GM23338 (cell line): ENCODE data around the gene SLC40A1. TPM values are rescaled to one million over a fixed set of nuclear protein-coding genes. Genes with fewer than 3 reads are reported as not detected.

ENCODE experiments used
- ATAC-seq: fragments of 200-7000 bp; cut with Tn5 transposase; 3 replicates; pipeline ENCODE4 v1.9.1; 2020
- DNase-seq: peaks from one replicate; pipeline ENCODE4 v3.0.0-alpha.2; 2015; ENCODE audit warnings: low spot score
- H2AFZ ChIP-seq: fragments of 200-600 bp; sonication (generic); 2 replicates; pipeline ENCODE4 v1.8.0; 2016; ENCODE audit warnings: antibody characterized with exemption, mild to moderate bottlenecking, moderate library complexity
- H3F3A ChIP-seq: fragments of 200-600 bp; sonication (generic); replicated peaks from 2 replicates; pipeline ENCODE4 v1.8.0; 2017; ENCODE audit warnings: antibody characterized with exemption, mixed run types, low read depth
- H3K27ac ChIP-seq: fragments of 200-600 bp; sonication (generic); 2 replicates; pipeline ENCODE4 v1.6.1; 2016; ENCODE audit warnings: low read depth
- H3K27me3 ChIP-seq: fragments of 200-600 bp; sonication (generic); 2 replicates; pipeline ENCODE4 v1.8.0; 2016; ENCODE audit warnings: mild to moderate bottlenecking, mixed run types, moderate library complexity; ENCODE audit not compliant: insufficient read depth
- H3K36me3 ChIP-seq: fragments of 200-600 bp; sonication (generic); 2 replicates; pipeline ENCODE4 v1.8.0; 2016; ENCODE audit warnings: mild to moderate bottlenecking; ENCODE audit not compliant: insufficient read depth
- H3K4me1 ChIP-seq: fragments of 200-600 bp; sonication (generic); 2 replicates; pipeline ENCODE4 v1.8.0; 2016; ENCODE audit warnings: mild to moderate bottlenecking, moderate library complexity; ENCODE audit not compliant: insufficient read depth
- H3K4me2 ChIP-seq: fragments of 200-600 bp; sonication (generic); 2 replicates; pipeline ENCODE4 v1.7.1; 2017; ENCODE audit warnings: mixed run types
- H3K4me3 ChIP-seq: fragments of 200-600 bp; sonication (generic); 2 replicates; pipeline ENCODE4 v1.6.1; 2016; ENCODE audit warnings: mixed run types
- H3K79me2 ChIP-seq: fragments of 200-600 bp; sonication (generic); replicated peaks from 2 replicates; pipeline ENCODE4 v1.8.0; 2017; ENCODE audit warnings: mild to moderate bottlenecking; ENCODE audit not compliant: insufficient read depth
- H3K9me2 ChIP-seq: fragments of 200-600 bp; sonication (generic); 2 replicates; pipeline ENCODE4 v1.8.0; 2017; ENCODE audit not compliant: insufficient read depth
- H4K20me1 ChIP-seq: fragments of 200-600 bp; sonication (generic); replicated peaks from 2 replicates; pipeline ENCODE4 v1.8.0; 2017; ENCODE audit warnings: mild to moderate bottlenecking; ENCODE audit not compliant: insufficient read depth
- H3K27ac Mint-ChIP-seq: 2 replicates; pipeline ENCODE4 v1.8.0; 2020; ENCODE audit warnings: inconsistent platforms, mild to moderate bottlenecking, moderate library complexity, mixed read lengths
- H3K27me3 Mint-ChIP-seq: 3 replicates; pipeline ENCODE4 v1.8.0; 2022; ENCODE audit warnings: low read depth, mild to moderate bottlenecking, moderate library complexity, mixed read lengths, inconsistent platforms; ENCODE audit not compliant: insufficient read depth, poor library complexity
- H3K36me3 Mint-ChIP-seq: 3 replicates; pipeline ENCODE4 v1.8.0; 2021; ENCODE audit warnings: low read depth, mild to moderate bottlenecking, inconsistent platforms, moderate library complexity, mixed read lengths
- H3K4me1 Mint-ChIP-seq: 3 replicates; pipeline ENCODE4 v1.8.0; 2020; ENCODE audit warnings: mild to moderate bottlenecking, inconsistent platforms, mixed read lengths
- H3K4me3 Mint-ChIP-seq: 3 replicates; pipeline ENCODE4 v1.8.0; 2021; ENCODE audit warnings: moderate library complexity, mild to moderate bottlenecking, inconsistent platforms, mixed read lengths
- H3K9me3 Mint-ChIP-seq: 3 replicates; pipeline ENCODE4 v1.8.0; 2020; ENCODE audit warnings: moderate library complexity, mild to moderate bottlenecking, inconsistent platforms, mixed read lengths
- CREB1 ChIP-seq: fragments of 250-450 bp; sonication (Bioruptor Pico); IDR thresholded peaks from 2 replicates; pipeline ENCODE4 v1.5.0; 2020; ENCODE audit warnings: low read depth, mild to moderate bottlenecking, moderate library complexity
- EZH2 ChIP-seq: fragments of 200-600 bp; sonication (generic); IDR thresholded peaks from one replicate; pipeline ENCODE4 v1.8.0; 2017; ENCODE audit warnings: antibody characterized with exemption, mild to moderate bottlenecking, low read depth; ENCODE audit not compliant: unreplicated experiment
- NANOG ChIP-seq: IDR thresholded peaks from 2 replicates; pipeline ENCODE4 v1.6.1; 2016; ENCODE audit warnings: antibody characterized with exemption, borderline replicate concordance
- POLR2AphosphoS5 ChIP-seq: IDR thresholded peaks from 2 replicates; pipeline ENCODE4 v1.6.1; 2016; ENCODE audit warnings: antibody characterized with exemption, low read depth
- STAT1 ChIP-seq: IDR thresholded peaks from one replicate; pipeline ENCODE4 v1.6.1; 2016; ENCODE audit warnings: antibody characterized with exemption; ENCODE audit not compliant: unreplicated experiment
- ZNF114 ChIP-seq: fragments of 250-450 bp; sonication (Bioruptor Pico); IDR thresholded peaks from 2 replicates; pipeline ENCODE4 v1.5.0; 2020; ENCODE audit warnings: mild to moderate bottlenecking, moderate library complexity
- ZNF331 ChIP-seq: fragments of 250-450 bp; sonication (Bioruptor Pico); IDR thresholded peaks from 2 replicates; pipeline ENCODE4 v1.5.0; 2020; ENCODE audit warnings: low read depth, mild to moderate bottlenecking, moderate library complexity
- polyA plus RNA-seq: library from polyadenylated mRNA; unstranded; fragments of >200 nt; fragmentation: Nextera tagmentation; extraction: Ambion mirVana; gene quantifications from 2 replicates; pipeline ENCODE4 v1.2.1, GENCODE V29; 2016
- total RNA-seq: library from RNA; depleted of rRNA; stranded (reverse); fragments of >200 nt; shearing (Covaris generic); gene quantifications from 2 replicates; pipeline ENCODE4 v1.2.3, GENCODE V29; 2014
- TF ChIP-seq, protein P1 (sequence below), 2 experiments: fragments of 200-600 bp in 1 of 2; sonication (generic) in 1 of 2; conservative IDR thresholded peaks; 2 replicates each; pipeline versions ENCODE4 v1.5.1 to v1.6.1; 2016 to 2017; ENCODE audit warnings: antibody characterized with exemption in 2 of 2, low read depth in 2 of 2, mild to moderate bottlenecking in 2 of 2, moderate library complexity in 1 of 2
- TF ChIP-seq, protein P2 (sequence below): IDR thresholded peaks from 2 replicates; pipeline ENCODE4 v1.6.1; 2016; ENCODE audit warnings: antibody characterized with exemption

The SLC40A1 gene
- total and polyA plus RNA-seq, 2 experiments from 2014 or later, result 0.08 TPM; not detected in 1

DNA sequence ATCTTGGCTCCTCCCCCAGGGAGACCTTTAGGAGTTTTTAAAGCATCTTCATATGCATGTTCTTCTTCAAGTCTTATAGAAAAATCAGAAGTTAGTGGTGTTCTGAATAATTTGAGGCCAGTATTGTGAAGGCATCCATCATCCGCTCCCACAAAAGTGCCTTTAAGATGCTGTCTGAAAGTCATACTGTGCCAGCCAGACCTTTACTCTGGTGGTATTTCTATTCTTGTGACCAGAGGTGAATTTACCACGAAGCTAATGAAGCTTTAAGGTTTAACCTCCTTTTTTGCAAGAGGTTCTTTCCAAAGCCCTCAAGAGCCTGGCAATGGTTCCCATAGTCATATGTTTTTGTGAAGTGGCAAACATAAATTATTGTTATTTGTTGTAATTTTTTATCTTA is 54.3 kb downstream of the SLC40A1 start:
- no peak overlapping the region for H3K4me2 ChIP-seq
- H3K27me3 ChIP-seq, result no peaks in the 10 kb centered on the region
- TF ChIP-seq, protein P1, sequence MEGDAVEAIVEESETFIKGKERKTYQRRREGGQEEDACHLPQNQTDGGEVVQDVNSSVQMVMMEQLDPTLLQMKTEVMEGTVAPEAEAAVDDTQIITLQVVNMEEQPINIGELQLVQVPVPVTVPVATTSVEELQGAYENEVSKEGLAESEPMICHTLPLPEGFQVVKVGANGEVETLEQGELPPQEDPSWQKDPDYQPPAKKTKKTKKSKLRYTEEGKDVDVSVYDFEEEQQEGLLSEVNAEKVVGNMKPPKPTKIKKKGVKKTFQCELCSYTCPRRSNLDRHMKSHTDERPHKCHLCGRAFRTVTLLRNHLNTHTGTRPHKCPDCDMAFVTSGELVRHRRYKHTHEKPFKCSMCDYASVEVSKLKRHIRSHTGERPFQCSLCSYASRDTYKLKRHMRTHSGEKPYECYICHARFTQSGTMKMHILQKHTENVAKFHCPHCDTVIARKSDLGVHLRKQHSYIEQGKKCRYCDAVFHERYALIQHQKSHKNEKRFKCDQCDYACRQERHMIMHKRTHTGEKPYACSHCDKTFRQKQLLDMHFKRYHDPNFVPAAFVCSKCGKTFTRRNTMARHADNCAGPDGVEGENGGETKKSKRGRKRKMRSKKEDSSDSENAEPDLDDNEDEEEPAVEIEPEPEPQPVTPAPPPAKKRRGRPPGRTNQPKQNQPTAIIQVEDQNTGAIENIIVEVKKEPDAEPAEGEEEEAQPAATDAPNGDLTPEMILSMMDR (conservative IDR thresholded peaks at IDR 0.05; ENCODE audit: low read depth in 2 of 2), result no peak
- TF ChIP-seq NANOG (no peak), CREB1 (CRISPR knock-in tag) (no peak)
- H3K79me2 ChIP-seq, result no peaks in the 10 kb centered on the region
- H3K27me3 Mint-ChIP-seq, result peaks cover under 1% of the 10 kb centered on the region
- no peaks in the 10 kb centered on the region for H3K36me3 Mint-ChIP-seq
- no peaks in the 10 kb centered on the region for H3K9me3 Mint-ChIP-seq
- H2AFZ ChIP-seq, result no peak overlapping the region
- no peaks in the 10 kb centered on the region for H3K36me3 ChIP-seq
- H3K4me1 Mint-ChIP-seq, result no peaks in the 10 kb centered on the region
- H3K4me3 ChIP-seq, result no peak overlapping the region
- ATAC-seq, result no peak
- DNase-seq, result no peak
- no peaks in the 10 kb centered on the region; the same call in 1 of the 2 replicates for H4K20me1 ChIP-seq
- H3K9me2 ChIP-seq, result no peaks in the 10 kb centered on the region
- H3K4me3 Mint-ChIP-seq, result no peak overlapping the region
- H3F3A ChIP-seq, result no peaks in the 10 kb centered on the region
- H3K27ac ChIP-seq, result no peak overlapping the region
- H3K27ac Mint-ChIP-seq, result no peak overlapping the region
- H3K4me1 ChIP-seq, result no peaks in the 10 kb centered on the region

DNA sequence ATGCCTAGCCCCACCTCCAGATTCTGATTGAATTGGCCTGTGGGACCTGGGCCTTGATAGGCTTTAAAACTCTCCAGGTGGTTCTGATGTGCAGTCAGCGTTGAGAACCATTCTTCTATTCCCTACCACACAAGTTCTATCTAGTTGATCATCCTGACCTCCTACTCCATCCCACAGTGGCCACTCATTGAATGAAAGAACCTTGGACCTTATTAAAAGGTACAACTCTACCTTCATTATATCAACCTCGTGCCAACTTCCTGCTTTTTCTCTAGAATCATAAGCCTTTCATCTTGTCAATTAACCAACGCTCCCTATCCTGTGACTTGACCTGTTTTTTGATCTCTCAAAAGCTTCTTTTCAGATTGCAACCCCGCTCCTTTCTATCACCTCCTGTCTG is 55.8 kb downstream of the SLC40A1 start:
- H3K27me3 ChIP-seq, result no peaks in the 10 kb centered on the region
- no peaks in the 10 kb centered on the region for H3K4me1 ChIP-seq
- no peak for TF ChIP-seq STAT1
- H3K4me3 Mint-ChIP-seq, result no peak overlapping the region
- no peak overlapping the region for H3K4me2 ChIP-seq
- H3K9me3 Mint-ChIP-seq, result no peaks in the 10 kb centered on the region
- ATAC-seq (no peak), DNase-seq (no peak)
- no peak overlapping the region for H3K4me3 ChIP-seq
- H3K36me3 Mint-ChIP-seq, result no peaks in the 10 kb centered on the region
- H3F3A ChIP-seq, result no peaks in the 10 kb centered on the region
- H3K4me1 Mint-ChIP-seq, result peaks cover 1% of the 10 kb centered on the region; the same call in 2 of the 3 replicates
- no peaks in the 10 kb centered on the region; the same call in 1 of the 2 replicates for H4K20me1 ChIP-seq
- H3K9me2 ChIP-seq, result no peaks in the 10 kb centered on the region
- H3K27ac ChIP-seq, result no peak overlapping the region
- no peaks in the 10 kb centered on the region for H3K79me2 ChIP-seq
- H2AFZ ChIP-seq, result 0 out of 2 replicates have a peak overlapping the region, but pooled peaks have one; percentile 25
- no peaks in the 10 kb centered on the region for H3K27me3 Mint-ChIP-seq
- no peak overlapping the region for H3K27ac Mint-ChIP-seq
- no peaks in the 10 kb centered on the region for H3K36me3 ChIP-seq

DNA sequence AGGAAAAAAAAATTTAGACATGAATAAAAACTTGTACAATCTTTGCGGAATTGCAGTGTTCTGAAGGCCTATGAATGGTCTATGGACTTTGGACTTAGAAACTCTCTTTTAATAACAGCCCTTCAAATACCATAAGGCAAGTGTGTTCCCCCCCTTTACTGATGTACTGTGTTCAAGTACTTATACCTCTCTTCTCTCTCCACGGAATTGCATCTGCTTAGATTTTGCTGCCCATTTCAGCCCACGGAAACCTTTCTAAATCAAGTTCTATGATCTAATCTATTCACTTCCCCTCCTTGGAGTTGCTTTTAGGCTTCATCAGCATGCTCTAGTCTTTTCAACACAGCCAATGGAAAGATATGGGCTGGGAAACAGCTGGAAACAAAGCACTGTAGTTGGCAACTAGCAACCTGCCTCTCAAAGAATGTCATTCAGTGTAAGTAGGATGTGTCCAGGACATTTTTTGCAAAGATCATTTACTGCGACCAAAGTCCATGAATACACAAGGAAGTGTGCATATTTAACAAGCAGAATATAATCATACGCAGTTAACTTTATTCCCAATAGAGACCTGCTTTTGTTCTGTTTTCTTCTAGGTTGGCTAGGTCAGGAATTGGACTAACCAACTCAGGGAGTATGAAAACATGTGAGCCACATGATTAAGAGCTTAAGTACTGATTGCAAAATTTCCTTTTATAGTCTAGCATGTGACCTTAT is 58.0 kb downstream of the SLC40A1 start:
- Histone ChIP-seq H3K4me2 (no peak overlapping the region), H3K9me2 (no peaks in the 10 kb centered on the region), H4K20me1 (no peaks in the 10 kb centered on the region), H2AFZ (no peak overlapping the region), H3K36me3 (no peaks in the 10 kb centered on the region), H3K4me1 (no peaks in the 10 kb centered on the region), H3K79me2 (no peaks in the 10 kb centered on the region), H3F3A (no peaks in the 10 kb centered on the region), H3K27me3 (no peaks in the 10 kb centered on the region), H3K27ac (no peak overlapping the region), H3K4me3 (no peak overlapping the region)
- no peaks in the 10 kb centered on the region for H3K36me3 Mint-ChIP-seq
- H3K27ac Mint-ChIP-seq, result no peak overlapping the region
- no peak overlapping the region for H3K4me3 Mint-ChIP-seq
- H3K9me3 Mint-ChIP-seq, result no peaks in the 10 kb centered on the region
- ATAC-seq (no peak), DNase-seq (no peak)
- H3K27me3 Mint-ChIP-seq, result peaks cover 3% of the 10 kb centered on the region
- H3K4me1 Mint-ChIP-seq, result peaks cover 5% of the 10 kb centered on the region
- no peak for TF ChIP-seq ZNF114 (CRISPR knock-in tag)
- TF ChIP-seq POLR2AphosphoS5, result no peak
- TF ChIP-seq EZH2, result no peak
- TF ChIP-seq ZNF331, result no peak
- no peak for TF ChIP-seq CREB1 (CRISPR knock-in tag)
- TF ChIP-seq, protein P2, sequence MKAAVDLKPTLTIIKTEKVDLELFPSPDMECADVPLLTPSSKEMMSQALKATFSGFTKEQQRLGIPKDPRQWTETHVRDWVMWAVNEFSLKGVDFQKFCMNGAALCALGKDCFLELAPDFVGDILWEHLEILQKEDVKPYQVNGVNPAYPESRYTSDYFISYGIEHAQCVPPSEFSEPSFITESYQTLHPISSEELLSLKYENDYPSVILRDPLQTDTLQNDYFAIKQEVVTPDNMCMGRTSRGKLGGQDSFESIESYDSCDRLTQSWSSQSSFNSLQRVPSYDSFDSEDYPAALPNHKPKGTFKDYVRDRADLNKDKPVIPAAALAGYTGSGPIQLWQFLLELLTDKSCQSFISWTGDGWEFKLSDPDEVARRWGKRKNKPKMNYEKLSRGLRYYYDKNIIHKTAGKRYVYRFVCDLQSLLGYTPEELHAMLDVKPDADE, result no peak
